ENCODE results near the gene NSUN7.

NSUN7 gene

GRCh38 chr4:40733752-40734151 is 16.0 kb upstream of the NSUN7 start:
- no peak overlapping the region for H3K4me2 ChIP-seq (ENCODE audit: low read length)
- no peaks in the 10 kb centered on the region for H3K4me1 ChIP-seq (ENCODE audit: insufficient read depth, low read length, severe bottlenecking)
- no peaks in the 10 kb centered on the region for H4K20me1 ChIP-seq (ENCODE audit: insufficient read depth, low read length)
- no peaks in the 10 kb centered on the region for H3K36me3 ChIP-seq (ENCODE audit: insufficient read depth, low read length)
- no peak for TF ChIP-seq EZH2 (IDR thresholded peaks at IDR 0.05; ENCODE audit: borderline replicate concordance, low read length)
- TF ChIP-seq CTCF (IDR thresholded peaks at IDR 0.05; ENCODE audit: low read length), result no peak
- no peaks in the 10 kb centered on the region for H3F3A ChIP-seq (ENCODE audit: insufficient read depth, low read length)
- no peak overlapping the region for H3K4me3 ChIP-seq (ENCODE audit: low read depth, low read length, poor library complexity, severe bottlenecking)
- H3K9ac ChIP-seq (ENCODE audit: low read length), result no peak overlapping the region
- no peaks in the 10 kb centered on the region for H3K9me2 ChIP-seq (ENCODE audit: low read depth, low read length)
- no peak overlapping the region for H2AFZ ChIP-seq (ENCODE audit: low read length)
- no peak overlapping the region for H3K27ac ChIP-seq (ENCODE audit: low read depth, low read length, poor library complexity, severe bottlenecking)
- no peaks in the 10 kb centered on the region for H3K9me3 ChIP-seq (ENCODE audit: low read length)
- H3K79me2 ChIP-seq (ENCODE audit: insufficient read depth, low read length), result no peaks in the 10 kb centered on the region
- no peaks in the 10 kb centered on the region for H3K27me3 ChIP-seq (ENCODE audit: insufficient read depth, low read length)

GRCh38 chr4:40734497-40734896 is 15.3 kb upstream of the NSUN7 start:
- no peak for TF ChIP-seq CTCF (IDR thresholded peaks at IDR 0.05; ENCODE audit: low read length)
- no peak for TF ChIP-seq EZH2 (IDR thresholded peaks at IDR 0.05; ENCODE audit: borderline replicate concordance, low read length)

GRCh38 chr4:40736910-40737309 is 12.8 kb upstream of the NSUN7 start:
- Histone ChIP-seq H2AFZ (ENCODE audit: low read length) (no peak overlapping the region), H3K4me1 (ENCODE audit: insufficient read depth, low read length, severe bottlenecking) (no peaks in the 10 kb centered on the region), H3F3A (ENCODE audit: insufficient read depth, low read length) (no peaks in the 10 kb centered on the region), H3K4me2 (ENCODE audit: low read length) (no peak overlapping the region), H3K9ac (ENCODE audit: low read length) (no peak overlapping the region), H3K27ac (ENCODE audit: low read depth, low read length, poor library complexity, severe bottlenecking) (no peak overlapping the region), H3K9me3 (ENCODE audit: low read length) (no peaks in the 10 kb centered on the region), H3K36me3 (ENCODE audit: insufficient read depth, low read length) (no peaks in the 10 kb centered on the region), H3K4me3 (ENCODE audit: low read depth, low read length, poor library complexity, severe bottlenecking) (no peak overlapping the region), H3K27me3 (ENCODE audit: insufficient read depth, low read length) (no peaks in the 10 kb centered on the region), H4K20me1 (ENCODE audit: insufficient read depth, low read length) (no peaks in the 10 kb centered on the region), H3K9me2 (ENCODE audit: low read depth, low read length) (no peaks in the 10 kb centered on the region), H3K79me2 (ENCODE audit: insufficient read depth, low read length) (no peaks in the 10 kb centered on the region)
- no peak for TF ChIP-seq EZH2 (IDR thresholded peaks at IDR 0.05; ENCODE audit: borderline replicate concordance, low read length)
- peak; percentile 54; the same call in 1 of the 2 replicates for TF ChIP-seq CTCF (IDR thresholded peaks at IDR 0.05; ENCODE audit: low read length)

More at GRCh38 chr4:40734497-40734896, 15.3 kb upstream of the NSUN7 start:
- Histone ChIP-seq H3K9ac (ENCODE audit: low read length) (no peak overlapping the region), H3K4me3 (ENCODE audit: low read depth, low read length, poor library complexity, severe bottlenecking) (no peak overlapping the region), H3F3A (ENCODE audit: insufficient read depth, low read length) (no peaks in the 10 kb centered on the region), H3K79me2 (ENCODE audit: insufficient read depth, low read length) (no peaks in the 10 kb centered on the region), H3K36me3 (ENCODE audit: insufficient read depth, low read length) (no peaks in the 10 kb centered on the region), H3K9me3 (ENCODE audit: low read length) (no peaks in the 10 kb centered on the region), H2AFZ (ENCODE audit: low read length) (no peak overlapping the region), H3K27me3 (ENCODE audit: insufficient read depth, low read length) (no peaks in the 10 kb centered on the region), H3K4me2 (ENCODE audit: low read length) (no peak overlapping the region), H3K4me1 (ENCODE audit: insufficient read depth, low read length, severe bottlenecking) (no peaks in the 10 kb centered on the region), H4K20me1 (ENCODE audit: insufficient read depth, low read length) (no peaks in the 10 kb centered on the region), H3K27ac (ENCODE audit: low read depth, low read length, poor library complexity, severe bottlenecking) (no peak overlapping the region), H3K9me2 (ENCODE audit: low read depth, low read length) (no peaks in the 10 kb centered on the region)
